GM12878 (cell line): Measurements from ENCODE around the gene CALHM2. TPM values are rescaled to one million over a fixed set of nuclear protein-coding genes. Genes with fewer than 3 reads are reported as not detected.

Experiments used
- CEBPB ChIP-seq, 2 experiments: fragments of 150-350 bp in 1 of 2; IDR thresholded peaks; 2 replicates each; pipeline ENCODE4 v1.6.1; 2012 to 2014; ENCODE audit warnings: low read depth in 2 of 2, low read length in 2 of 2, borderline replicate concordance in 1 of 2, inconsistent platforms in 1 of 2
- CHD2 ChIP-seq: IDR thresholded peaks from 2 replicates; pipeline ENCODE4 v1.6.1; 2011; ENCODE audit warnings: low read depth, low read length, improper control_type of control experiment, borderline replicate concordance
- EGR1 ChIP-seq, 2 experiments: IDR thresholded peaks; 1 replicate in 1 of 2; 2 replicates in 1 of 2; pipeline ENCODE4 v1.6.1; 2011 to 2012; ENCODE audit warnings: low read depth in 2 of 2, low read length in 2 of 2, borderline replicate concordance in 1 of 2, mild to moderate bottlenecking in 1 of 2, moderate library complexity in 1 of 2
- FOXM1 ChIP-seq: IDR thresholded peaks from 2 replicates; pipeline ENCODE4 v1.6.1; 2012; ENCODE audit warnings: low read depth, mild to moderate bottlenecking, inconsistent platforms, low read length, moderate library complexity
- MXI1 ChIP-seq: fragments of 150-350 bp; IDR thresholded peaks from 2 replicates; pipeline ENCODE4 v1.6.1; 2011; ENCODE audit warnings: low read depth, mild to moderate bottlenecking, inconsistent platforms, low read length, improper control_type of control experiment
- NR2C2 ChIP-seq: IDR thresholded peaks from 2 replicates; pipeline ENCODE4 v1.6.1; 2011; ENCODE audit warnings: borderline replicate concordance, low read depth; ENCODE audit not compliant: control insufficient read depth, insufficient read length
- NR2F1 ChIP-seq: fragments of 450-650 bp; conservative IDR thresholded peaks from 2 replicates; pipeline ENCODE4 v1.6.1; 2017; ENCODE audit warnings: mild to moderate bottlenecking
- PML ChIP-seq: IDR thresholded peaks from 2 replicates; pipeline ENCODE4 v1.6.1; 2012; ENCODE audit warnings: low read length, inconsistent platforms
- PRDM15 ChIP-seq: fragments of 450-650 bp; formaldehyde crosslinking; IDR thresholded peaks from 2 replicates; pipeline ENCODE4 v1.4.0; 2020; ENCODE audit warnings: mild to moderate bottlenecking, moderate library complexity
- RBBP5 ChIP-seq: fragments of 200-600 bp; sonication (generic); conservative IDR thresholded peaks from 2 replicates; pipeline ENCODE4 v1.6.1; 2016
- RCOR1 ChIP-seq: conservative IDR thresholded peaks from 2 replicates; pipeline ENCODE4 v1.6.1; 2012; ENCODE audit warnings: low read depth, low read length, improper control_type of control experiment
- RELA ChIP-seq: fragments of 450-650 bp; IDR thresholded peaks from 2 replicates; pipeline ENCODE4 v1.8.0; 2014; ENCODE audit warnings: borderline replicate concordance; ENCODE audit not compliant: partially characterized antibody
- REST ChIP-seq: IDR thresholded peaks from 2 replicates; pipeline ENCODE4 v1.6.1; 2012; ENCODE audit warnings: mild to moderate bottlenecking, low read depth, low read length
- SPI1 ChIP-seq: IDR thresholded peaks from 2 replicates; pipeline ENCODE4 v1.6.1; 2011; ENCODE audit warnings: low read depth, mild to moderate bottlenecking, low read length, moderate library complexity, borderline replicate concordance; ENCODE audit not compliant: insufficient read depth
- STAT3 ChIP-seq: IDR thresholded peaks from 2 replicates; pipeline ENCODE4 v1.6.1; 2011; ENCODE audit warnings: low read depth, low read length, improper control_type of control experiment
- SUZ12 ChIP-seq: fragments of 200-600 bp; sonication (generic); IDR thresholded peaks from one replicate; pipeline ENCODE4 v1.6.1; 2018; ENCODE audit warnings: antibody characterized with exemption, mild to moderate bottlenecking; ENCODE audit not compliant: unreplicated experiment
- TBL1XR1 ChIP-seq: IDR thresholded peaks from 2 replicates; pipeline ENCODE4 v1.6.1; 2012; ENCODE audit warnings: low read depth, low read length, improper control_type of control experiment
- TCF3 ChIP-seq: IDR thresholded peaks from 2 replicates; pipeline ENCODE4 v1.6.1; 2012; ENCODE audit warnings: low read depth, mild to moderate bottlenecking, low read length, borderline replicate concordance; ENCODE audit not compliant: insufficient read depth
- ZBTB4 ChIP-seq: fragments of 450-650 bp; formaldehyde crosslinking; IDR thresholded peaks from 2 replicates; pipeline ENCODE4 v1.4.0; 2022; ENCODE audit warnings: mild to moderate bottlenecking, moderate library complexity
- ZNF24 ChIP-seq: fragments of 450-650 bp; IDR thresholded peaks from 2 replicates; pipeline ENCODE4 v1.6.1; 2017; ENCODE audit warnings: antibody characterized with exemption, mild to moderate bottlenecking
- ZNF384 ChIP-seq: IDR thresholded peaks from 2 replicates; pipeline ENCODE4 v1.6.1; 2012; ENCODE audit warnings: low read depth, mild to moderate bottlenecking, low read length, improper control_type of control experiment, borderline replicate concordance
- ZNF622 ChIP-seq: fragments of 450-650 bp; IDR thresholded peaks from 2 replicates; pipeline ENCODE4 v1.6.1; 2017; ENCODE audit warnings: mild to moderate bottlenecking, inconsistent platforms
- polyA plus RNA-seq, 11 experiments: library from polyadenylated mRNA; depleted of rRNA in 4 of 11; unstranded in 6 of 11; stranded (reverse) in 5 of 11; fragments of >200 nt; fragmentation: Nextera tagmentation in 4 of 11; fragmentation: Illumina TruSeq in 1 of 11; extraction: Ambion mirVana in 4 of 11; extraction: Trizol in 1 of 11; gene quantifications; 1 replicate in 1 of 11; 2 replicates in 10 of 11; pipeline versions ENCODE4 v1.2.1 to v1.2.3, GENCODE V29; 2011 to 2016; ENCODE audit warnings: inconsistent platforms in 2 of 11, missing spikeins in 2 of 11, low read depth in 1 of 11
- total RNA-seq, 4 experiments: library from RNA; depleted of rRNA in 3 of 4; stranded (reverse); fragments of >200 nt in 3 of 4; fragmentation: Illumina TruSeq in 1 of 4; extraction: Trizol in 1 of 4; gene quantifications; 2 replicates each; pipeline versions ENCODE4 v1.2.1 to v1.2.3, GENCODE V29; 2013 to 2021

CALHM2 gene
- total and polyA plus RNA-seq, 10 of the 15 experiments (the other 5 are each of a cell fraction or from before 2014, with no cell fraction given): 0.60 to 23.7 (median 9.3) TPM

GRCh38 chr10:103472005-103472404, 19.8 kb upstream of the CALHM2 start (continued):
- TF ChIP-seq ZBTB4 (CRISPR knock-in tag) (no peak), PML (no peak), REST (no peak), NR2F1 (no peak), FOXM1 (no peak), SPI1 (peak; percentile 86), PRDM15 (CRISPR knock-in tag) (no peak), CHD2 (no peak), RELA (no peak), NR2C2 (no peak), EGR1 (IDR thresholded peaks at IDR 0.05; ENCODE audit: borderline replicate concordance in 1 of 2, low read depth in 2 of 2, low read length in 2 of 2) (peak in 1 of 2 experiments; percentile 48; a peak in 1 of 3 replicates), ZNF622 (no peak), CEBPB (IDR thresholded peaks at IDR 0.05; ENCODE audit: borderline replicate concordance in 1 of 2, low read depth in 2 of 2, low read length in 2 of 2) (no peak), STAT3 (no peak), ZNF384 (no peak), SUZ12 (no peak), MXI1 (no peak), RCOR1 (no peak), TBL1XR1 (0 out of 2 replicates have a peak, but pooled peaks have one; percentile 42), RBBP5 (no peak), ZNF24 (no peak), TCF3 (no peak)
